Hematopoietic multipotent progenitor cell treated with erythropoietin and hydrocortisone succinate and interleukin-3 and kit ligand, for 6 days (in vitro differentiated cells): ENCODE measurements around the gene EFNA2.

ENCODE experiments used
- DNase-seq: peaks from one replicate; pipeline ENCODE4 v3.0.0-alpha.2; 2015

The EFNA2 gene

DNA sequence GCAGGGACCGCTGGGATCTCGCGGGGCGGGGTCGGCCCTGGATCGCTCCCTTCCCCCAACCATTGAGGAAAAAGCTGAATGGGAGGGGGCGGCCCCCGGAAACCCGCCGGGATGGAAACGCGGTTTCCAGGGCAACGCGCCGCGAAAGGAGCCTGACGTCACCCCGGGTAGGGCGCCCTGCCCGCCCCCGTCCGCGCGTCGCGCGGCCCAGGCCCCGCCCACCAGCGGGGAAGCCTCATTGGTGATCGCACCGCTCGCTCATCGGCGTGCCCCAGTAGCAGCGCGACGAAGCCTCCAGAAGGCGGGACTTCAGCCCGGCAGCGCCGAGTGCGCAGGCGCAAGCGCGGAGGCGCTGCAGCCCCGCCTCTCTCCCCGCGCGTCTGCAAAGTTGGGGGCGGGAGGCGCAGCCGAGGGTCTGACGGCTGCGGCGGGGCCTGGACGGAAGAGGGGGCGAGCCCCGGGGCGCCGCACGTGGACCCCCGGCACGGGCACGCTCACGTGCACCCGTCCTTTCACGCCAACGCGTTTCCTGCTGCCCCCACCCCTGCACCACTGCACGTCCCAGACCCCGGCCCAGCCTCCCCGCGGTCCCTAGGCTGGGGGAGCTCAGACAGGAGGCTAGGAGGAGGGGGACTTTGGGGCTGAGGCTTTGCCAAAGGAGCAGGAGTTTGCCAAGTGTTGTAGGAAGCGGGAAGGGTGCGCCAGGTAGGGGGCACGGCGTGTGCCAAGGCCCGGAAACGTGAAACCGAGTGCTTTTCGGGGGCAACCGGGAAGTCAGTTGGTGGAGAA, 24.7 kb upstream of the EFNA2 start:
- DNase-seq: peak; percentile 97

- DNase-seq: peak; percentile 63
Observed at GRCh38 chr19:1261538-1261797, 24.2 kb upstream of the EFNA2 start.

- DNase-seq: peak; percentile 79
Observed at GRCh38 chr19:1261798-1262622, 23.7 kb upstream of the EFNA2 start.

DNA sequence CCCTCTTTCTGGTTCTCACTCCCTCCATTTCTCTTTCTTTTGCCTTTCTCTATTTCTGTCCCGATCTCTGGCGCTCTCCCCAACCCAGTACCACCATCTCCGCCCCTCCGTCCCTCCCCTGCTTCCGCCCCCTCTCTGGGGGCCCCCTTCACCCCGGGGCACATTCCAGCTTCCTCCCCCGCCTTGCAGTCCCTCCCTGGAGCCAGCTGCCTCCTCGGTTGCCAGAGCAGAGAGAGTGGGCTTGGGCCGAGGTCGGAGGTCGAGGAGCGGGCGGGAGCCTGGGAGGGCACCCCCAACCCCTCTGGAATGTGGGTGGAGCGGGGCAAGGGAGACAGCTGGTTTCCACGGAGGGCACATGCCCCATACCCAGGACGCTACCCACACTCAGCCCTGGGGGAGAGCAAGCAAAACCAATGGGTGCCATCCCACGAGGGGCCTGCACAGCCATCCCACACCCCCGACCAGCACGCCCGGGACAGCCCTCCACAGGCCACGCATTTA, 23.0 kb upstream of the EFNA2 start:
- DNase-seq: no peak

- peak; percentile 71 for DNase-seq
Observed at GRCh38 chr19:1263188-1263587, 22.5 kb upstream of the EFNA2 start.

GRCh38 chr19:1264801-1265614, 20.7 kb upstream of the EFNA2 start:
- no peak for DNase-seq

GRCh38 chr19:1265615-1266128, 20.0 kb upstream of the EFNA2 start:
- DNase-seq: peak; percentile 70

GRCh38 chr19:1266129-1266915, 19.4 kb upstream of the EFNA2 start:
- peak; percentile 95 for DNase-seq

- peak; percentile 61 for DNase-seq
Observed at GRCh38 chr19:1266916-1267476, 18.7 kb upstream of the EFNA2 start.

GRCh38 chr19:1267477-1268225, 18.0 kb upstream of the EFNA2 start:
- no peak for DNase-seq

- no peak for DNase-seq
Observed at GRCh38 chr19:1268226-1269064, 17.2 kb upstream of the EFNA2 start.

- peak; percentile 100 for DNase-seq
Observed at GRCh38 chr19:1269065-1269477, 16.6 kb upstream of the EFNA2 start, which contains the start of gene CIRBP. Gene CIRBP (plus strand): TSS chr19:1269332. CDS start chr19:1270934, 1,602 bp downstream.

- DNase-seq: peak; percentile 88
Observed at GRCh38 chr19:1269478-1270212, 16.0 kb upstream of the EFNA2 start.

DNA sequence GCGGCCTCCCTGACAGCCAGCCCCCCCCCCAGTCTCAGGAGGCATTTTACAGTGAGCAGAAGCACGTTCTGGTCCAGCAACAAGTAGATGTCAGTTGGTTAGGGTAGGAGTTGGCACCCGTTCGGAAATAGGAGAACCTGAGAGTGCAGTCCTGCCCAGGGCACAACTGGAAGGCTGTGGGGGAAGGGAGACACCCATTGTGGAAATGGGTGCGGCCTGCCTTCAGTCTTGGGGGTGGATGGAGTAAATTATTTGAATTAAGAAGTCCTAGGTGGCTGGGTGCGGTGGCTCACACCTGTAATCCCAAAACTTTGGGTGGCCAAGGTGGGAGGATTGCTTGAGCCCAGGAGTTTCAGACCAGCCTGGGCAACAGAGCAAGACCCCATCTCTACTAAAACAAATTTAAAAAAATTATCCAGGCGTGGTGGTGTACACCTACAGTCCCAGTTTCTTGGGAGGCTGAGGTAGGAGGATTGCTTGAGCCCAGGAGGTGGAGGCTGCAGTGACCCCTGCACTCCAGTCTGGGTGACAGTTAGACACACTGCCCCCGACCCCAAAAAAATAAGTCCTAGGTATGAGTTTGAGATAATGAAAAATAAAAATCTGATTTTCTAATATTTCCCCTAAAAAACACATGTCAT, 15.3 kb upstream of the EFNA2 start:
- peak; percentile 72 for DNase-seq

DNA sequence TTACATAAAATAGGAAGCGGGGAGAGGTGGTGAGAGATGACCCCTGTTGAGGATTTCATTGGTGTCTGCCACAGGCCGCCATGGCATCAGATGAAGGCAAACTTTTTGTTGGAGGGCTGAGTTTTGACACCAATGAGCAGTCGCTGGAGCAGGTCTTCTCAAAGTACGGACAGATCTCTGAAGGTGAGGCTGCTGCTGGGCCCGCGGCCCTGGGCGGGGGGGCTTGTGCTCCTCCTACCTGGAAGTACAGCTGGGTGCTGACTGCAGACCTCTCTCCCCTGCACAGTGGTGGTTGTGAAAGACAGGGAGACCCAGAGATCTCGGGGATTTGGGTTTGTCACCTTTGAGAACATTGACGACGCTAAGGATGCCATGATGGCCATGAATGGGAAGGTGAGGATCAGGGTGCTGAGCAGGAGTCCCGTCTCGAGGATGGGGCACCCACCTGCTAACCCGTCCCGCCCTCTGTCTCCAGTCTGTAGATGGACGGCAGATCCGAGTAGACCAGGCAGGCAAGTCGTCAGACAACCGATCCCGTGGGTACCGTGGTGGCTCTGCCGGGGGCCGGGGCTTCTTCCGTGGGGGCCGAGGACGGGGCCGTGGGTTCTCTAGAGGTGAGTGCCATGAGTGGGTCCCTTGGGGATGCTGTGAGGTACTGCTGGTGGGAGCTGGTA, 14.7 kb upstream of the EFNA2 start:
- no peak for DNase-seq

- no peak for DNase-seq
Observed at GRCh38 chr19:1271528-1272422, 13.9 kb upstream of the EFNA2 start.
